GM11168 (cell line): ENCODE measurements around the gene PKN1.
"Not testable (repeated sequence)": the region's sequence is repeated elsewhere in the genome, so short reads cannot be mapped to it uniquely, and the experiment has no call there.

ENCODE experiments used
- in situ Hi-C: fragments of 300-500 bp; cut with MboI; formaldehyde crosslinking; loops from one replicate; pipeline ENCODE4 v1.12.0; 2022; ENCODE audit warnings: low sequenced_read_pairs; ENCODE audit not compliant: unreplicated experiment

Gene PKN1

DNA sequence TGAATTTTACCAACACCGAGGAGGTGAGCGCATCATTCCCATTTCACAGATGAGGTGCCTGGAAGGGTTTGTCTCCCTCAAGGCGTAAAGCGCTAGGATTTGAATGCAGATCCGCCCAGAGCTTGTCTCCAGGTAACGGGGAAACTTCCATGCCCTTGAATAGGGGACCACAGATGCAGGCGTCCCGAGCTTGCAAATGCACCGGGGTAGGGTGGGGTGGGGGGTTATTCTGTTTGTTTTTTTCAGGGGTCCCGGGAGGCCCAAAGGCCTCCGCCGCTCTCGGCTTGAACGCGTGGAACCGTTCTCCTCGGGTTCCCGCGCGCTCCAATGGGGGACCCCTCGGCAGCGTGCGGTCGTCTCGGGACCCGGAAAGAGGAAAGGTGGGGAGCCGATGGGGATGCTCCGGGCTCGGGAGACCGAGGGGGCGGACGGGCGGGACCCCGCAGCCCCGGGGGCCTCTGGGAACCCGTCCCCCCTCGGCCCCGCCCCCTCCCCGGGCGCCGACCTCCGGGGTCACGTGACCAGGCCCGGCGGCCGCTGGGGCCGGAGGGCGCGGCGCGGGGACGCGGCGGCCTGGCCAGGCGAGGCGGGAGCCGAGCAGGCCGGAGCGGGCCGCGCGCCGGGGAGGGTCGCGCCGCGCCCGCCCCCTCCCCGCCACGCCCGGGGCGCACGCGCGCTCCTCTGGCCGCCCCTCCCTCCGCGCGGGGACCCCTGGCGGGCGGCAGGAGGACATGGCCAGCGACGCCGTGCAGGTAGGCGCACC lies at the start of gene PKN1:
Gene PKN1, plus strand, starts transcription at position 516 of the 763 bp plus-strand sequence. Its CDS starts 216 bp downstream, at position 732.
- in situ Hi-C loops, result no loop called here

DNA sequence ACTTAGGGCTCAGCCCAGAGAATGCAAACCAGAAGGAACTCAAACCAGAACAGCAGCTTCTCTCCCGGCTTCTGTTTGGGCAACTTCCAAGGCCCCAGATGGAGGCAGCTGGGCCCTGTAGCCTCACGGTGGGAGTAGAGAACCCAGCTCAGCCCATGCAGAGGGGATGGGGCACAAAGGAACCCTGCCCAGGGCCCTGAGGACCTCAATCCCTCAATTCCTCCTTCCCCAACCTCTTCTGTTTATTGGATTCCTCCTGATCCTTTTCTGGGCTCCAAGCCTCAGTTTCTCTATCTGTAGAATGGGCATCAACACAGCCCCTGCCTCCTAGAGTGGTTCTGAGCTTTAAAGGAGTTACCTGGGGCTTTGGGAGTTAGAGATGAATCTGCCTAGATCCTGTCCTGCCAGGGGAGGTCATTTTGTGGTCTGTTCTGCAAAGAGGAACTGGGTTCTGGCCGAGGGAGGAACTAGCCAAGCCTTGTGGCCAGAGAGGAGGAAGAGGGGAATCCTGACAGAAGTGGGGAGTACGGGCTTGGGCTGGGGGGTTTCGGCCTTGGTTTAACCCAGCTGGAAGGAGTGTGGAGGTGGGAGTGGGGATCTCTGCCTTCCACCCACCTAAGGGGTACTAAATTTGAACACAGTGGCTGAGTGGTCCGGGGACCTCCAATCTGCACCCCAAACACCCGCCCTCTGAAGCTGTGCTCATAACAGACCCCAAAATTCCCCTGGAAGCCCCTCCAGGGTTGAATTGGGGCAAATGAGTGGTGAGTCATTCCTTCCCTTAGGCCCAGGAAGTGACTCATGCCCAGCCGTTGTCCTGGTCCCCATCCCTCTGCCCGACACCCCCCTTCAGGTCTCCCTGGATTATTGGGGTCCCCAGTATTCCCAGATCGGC lies 49.2 kb upstream of the PKN1 start:
- in situ Hi-C loops, result no loop called here

DNA sequence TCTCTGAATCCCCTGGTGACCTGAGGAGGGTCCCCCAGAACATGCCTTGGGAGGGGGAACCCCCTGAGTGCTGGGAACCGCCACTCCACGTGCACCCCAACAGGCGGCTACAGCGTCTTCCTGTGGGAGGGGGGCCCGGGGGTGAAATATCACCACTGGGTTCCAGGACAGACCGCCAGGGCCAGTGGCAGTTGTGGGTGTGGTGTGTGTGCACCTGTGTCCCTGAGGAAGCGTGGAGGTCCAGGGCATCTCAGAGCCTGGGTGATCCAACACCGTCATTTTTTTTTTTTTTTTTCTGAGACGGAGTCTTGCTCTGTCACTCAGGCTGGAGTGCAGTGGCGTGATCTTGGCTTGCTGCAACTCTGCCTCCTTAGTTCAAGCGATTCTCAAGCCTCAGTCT lies 47.6 kb upstream of the PKN1 start:
- in situ Hi-C loops, result no loop called here

DNA sequence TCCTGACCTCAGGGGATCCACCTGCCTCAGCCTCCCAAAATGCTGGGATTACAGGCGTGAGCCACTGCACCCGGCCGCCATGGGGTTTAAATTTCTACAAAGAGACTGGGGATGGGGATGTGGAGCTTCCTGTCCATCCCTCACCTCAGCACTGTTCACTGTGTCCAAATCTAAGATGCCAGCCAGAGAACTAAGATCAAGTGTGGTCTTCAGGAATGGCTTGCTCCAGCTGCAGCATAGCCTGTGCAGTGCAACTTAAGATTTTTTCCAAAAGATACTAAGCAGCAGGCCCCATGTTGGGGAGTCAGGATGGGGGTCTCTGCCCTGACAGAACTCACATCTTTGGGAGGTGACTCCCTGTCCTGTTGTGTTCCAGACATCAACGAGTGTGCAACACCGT lies 42.6 kb upstream of the PKN1 start:
- in situ Hi-C loops, result no loop called here

DNA sequence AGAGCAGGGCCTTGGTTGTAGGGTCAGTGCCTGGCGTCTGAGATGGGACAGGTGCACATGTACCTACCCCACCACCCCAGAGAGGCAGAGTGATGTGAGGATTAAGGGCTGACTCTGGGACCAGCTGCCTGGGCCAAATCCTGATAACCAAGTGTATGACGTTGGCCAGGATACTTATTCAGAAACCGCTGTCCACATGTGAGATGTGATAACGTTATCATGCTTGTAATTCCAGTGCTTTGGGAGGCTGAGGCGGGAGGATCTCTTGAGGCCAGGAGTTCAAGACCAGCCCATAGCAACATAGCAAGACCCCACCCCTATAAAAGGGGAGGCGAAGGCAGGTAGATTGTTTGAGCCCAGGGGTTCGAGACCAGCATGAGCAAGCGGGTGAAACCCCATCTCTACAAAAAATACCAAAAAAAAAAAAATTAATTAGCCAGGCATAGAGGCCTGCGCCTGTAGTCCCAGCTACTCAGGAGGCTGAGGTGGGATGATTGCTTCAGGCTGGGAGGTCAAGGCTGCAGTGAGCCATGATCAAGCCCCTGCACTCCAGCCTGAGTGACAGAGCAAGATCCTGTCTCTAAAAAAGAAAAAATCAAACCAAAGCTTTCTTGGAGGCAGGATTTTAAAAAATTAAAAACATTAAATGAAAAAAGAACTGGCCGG lies 41.8 kb upstream of the PKN1 start:
- in situ Hi-C loops, result no loop called here

DNA sequence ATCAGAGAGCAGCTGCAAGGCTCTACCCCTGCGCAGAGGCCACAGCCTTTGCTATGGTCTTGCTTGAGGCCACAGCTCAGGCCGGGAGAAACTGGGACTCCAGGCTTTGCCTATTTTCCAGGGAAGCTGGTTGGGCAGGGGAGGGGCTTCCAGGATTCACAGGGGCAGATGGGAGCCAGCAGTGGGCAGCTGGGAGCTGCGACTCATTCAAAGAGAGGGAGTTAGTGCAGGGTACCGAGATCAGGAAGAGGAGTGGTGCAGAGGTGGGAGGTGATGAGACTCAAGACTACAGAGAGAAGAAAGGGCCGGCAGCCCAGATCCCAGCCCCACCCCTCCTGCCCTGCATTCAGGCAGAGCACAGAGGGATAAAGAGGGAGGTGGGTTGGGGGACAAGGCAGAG lies 39.8 kb upstream of the PKN1 start:
- in situ Hi-C loops, result no loop called here

DNA sequence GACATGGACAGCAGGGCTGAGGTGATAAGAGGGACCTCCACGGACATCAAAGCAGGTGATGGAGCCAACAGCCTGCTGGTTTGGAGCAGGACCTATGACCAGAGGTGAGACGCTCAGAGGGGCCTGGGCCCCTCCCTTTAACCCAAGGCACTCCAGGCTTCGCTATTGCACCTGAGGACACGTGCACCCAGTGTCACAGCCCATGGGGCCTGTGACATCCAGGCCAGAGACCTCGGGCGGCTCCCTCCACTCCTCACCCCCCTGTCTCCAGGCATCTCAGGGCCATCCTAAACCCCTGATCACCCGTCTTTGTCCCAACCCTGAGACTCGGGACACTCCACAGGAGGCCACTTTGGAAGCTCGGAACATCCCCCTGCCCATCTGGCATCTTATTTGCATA lies 38.9 kb upstream of the PKN1 start:
- in situ Hi-C loops, result no loop called here

DNA sequence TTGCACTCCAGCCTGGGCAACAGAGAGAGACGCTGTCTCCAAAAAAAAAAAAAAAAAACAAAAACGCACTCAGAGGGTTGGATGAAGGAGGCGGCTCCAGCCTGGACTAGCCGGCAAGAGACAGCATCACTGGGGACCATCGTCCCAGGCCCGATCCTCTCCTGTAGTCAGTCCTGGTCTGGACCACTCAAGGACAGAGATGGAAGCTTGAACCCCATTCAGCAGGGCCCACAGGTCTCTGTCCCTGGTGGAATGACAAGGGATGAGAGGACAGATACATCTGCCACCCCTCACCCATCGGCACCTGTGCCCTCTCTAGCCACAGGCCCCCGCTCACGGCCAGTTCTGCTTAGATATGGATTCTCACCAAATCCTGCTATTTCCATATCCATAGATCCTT lies 37.8 kb upstream of the PKN1 start:
- in situ Hi-C loops, result loop anchor here (5.0 kb wide), 1 partner anchor 372 kb away; no protein-coding TSS in a partner anchor

DNA sequence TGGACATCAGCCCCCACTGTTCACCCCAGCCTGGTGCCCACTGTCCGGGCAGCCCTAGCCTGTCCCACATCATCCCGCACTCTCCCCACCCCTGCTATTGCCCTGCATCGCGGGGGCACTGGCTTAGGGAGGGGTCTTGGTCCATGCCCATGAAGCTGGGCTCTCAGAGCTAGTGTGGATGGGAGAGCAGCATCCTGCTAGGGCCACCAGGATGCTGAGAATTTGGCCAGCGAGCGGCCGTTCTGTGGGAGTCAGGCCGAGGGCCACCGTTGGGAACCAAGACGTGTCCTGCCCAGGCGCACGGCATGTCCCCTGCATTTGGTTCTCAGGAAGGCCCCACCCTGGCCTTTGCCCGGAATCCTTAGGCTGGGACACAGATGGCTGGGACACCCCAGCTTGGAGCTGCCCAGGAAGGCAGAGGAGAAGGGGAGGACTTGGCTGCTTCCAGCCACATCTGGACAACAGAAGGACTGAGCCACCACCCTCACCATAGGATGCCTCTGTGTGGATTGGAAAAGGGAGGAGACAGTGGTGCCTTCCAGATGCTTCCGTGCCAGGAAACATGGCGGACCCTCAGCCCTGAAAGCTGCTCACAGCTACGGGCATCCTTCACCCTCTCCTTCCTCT lies 37.3 kb upstream of the PKN1 start:
- in situ Hi-C loops, result loop anchor here (5.0 kb wide), 1 partner anchor 371 kb away; no protein-coding TSS in a partner anchor

DNA sequence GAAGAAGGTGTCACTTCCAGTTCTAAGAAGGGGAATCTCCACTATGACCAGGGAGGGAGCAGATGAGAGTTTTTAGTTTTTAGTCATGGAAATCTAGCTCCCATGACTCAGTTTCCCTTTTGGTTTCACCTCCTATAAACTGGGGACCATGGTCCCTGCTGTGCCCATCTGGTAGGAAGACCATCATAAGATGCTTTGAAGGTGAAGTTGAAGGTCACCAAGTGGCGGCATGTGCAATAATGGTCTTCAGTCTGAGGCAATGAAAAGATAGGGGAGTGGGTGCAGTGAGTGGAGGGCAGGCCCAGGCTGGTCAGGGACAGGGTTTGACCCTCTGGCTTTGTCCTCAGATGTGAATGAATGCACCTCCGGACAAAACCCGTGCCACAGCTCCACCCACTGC lies 36.4 kb upstream of the PKN1 start:
- in situ Hi-C loops, result loop anchor here (5.0 kb wide), 1 partner anchor 371 kb away; no protein-coding TSS in a partner anchor

DNA sequence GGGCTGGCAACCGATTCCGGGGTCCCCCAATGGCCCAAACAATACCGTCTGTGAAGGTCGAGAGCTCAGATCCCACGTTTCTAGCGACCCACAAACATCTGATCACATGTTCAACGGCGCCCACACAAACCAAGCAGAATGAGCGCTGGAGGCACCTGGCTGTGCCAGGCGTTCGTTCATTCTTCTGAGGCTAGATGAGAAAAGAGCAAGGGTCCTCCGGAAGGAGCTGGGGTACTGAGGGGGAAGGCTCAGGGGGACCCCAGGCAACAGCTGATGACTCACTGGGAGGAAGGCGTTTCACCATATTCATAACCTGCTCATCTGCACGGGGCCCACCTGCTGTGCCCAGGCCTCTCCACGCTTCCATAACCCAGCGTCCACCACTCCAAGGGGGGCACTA lies 35.9 kb upstream of the PKN1 start:
- in situ Hi-C loops, result loop anchor here (5.0 kb wide), 1 partner anchor 370 kb away; no protein-coding TSS in a partner anchor

DNA sequence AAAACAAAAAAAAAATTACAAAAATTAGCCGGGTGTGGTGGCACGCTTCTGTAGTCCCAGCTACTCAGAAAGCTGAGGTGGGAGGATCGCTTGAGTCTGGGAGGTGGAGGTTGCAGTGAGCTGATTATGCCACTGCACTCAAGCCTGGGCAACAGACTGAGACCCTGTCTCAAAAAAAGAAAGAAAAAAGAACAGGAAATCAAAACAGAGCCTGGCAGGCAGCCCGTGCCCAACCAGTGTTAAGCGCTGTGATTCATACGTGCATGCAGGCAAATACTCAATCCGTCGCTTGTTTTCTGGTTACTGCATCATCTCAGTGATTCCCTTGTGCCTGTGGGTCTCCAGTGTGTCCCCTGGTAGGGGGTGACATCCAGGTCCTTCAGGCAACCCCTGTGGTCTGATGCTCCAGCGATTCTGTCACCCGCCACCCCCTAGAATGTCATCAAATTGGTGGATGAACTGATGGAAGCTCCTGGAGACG lies 32.1 kb upstream of the PKN1 start:
- in situ Hi-C loops, result no loop called here

DNA sequence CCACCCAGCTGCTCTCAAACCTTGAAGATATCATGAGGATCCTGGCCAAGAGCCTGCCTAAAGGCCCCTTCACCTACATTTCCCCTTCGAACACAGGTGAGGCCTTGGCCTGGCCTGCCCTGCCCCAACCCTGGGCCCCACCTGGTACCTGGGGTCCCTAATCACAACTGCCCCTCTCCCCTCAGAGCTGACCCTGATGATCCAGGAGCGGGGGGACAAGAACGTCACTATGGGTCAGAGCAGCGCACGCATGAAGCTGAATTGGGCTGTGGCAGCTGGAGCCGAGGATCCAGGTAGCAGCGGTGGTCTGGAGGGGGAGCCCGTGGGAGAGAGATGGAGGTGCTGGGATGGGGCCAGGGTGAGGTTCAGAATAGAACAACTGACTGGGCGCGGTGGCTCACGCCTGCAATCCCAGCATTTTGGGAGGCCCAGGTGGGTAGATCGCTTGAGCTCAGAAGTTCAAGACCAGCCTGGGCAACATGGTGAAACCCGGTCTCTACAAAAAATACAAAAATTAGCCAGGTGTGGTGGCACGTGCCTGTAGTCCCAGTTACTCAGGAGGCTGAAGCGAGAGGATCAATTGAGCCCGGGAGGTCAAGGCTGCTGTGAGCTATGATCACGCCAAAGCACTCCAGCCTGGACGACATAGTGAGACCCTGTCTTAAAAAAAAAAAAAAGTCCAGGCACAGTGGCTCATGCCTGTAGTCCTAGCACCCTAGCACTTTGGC lies 31.5 kb upstream of the PKN1 start:
- in situ Hi-C loops, result no loop called here

DNA sequence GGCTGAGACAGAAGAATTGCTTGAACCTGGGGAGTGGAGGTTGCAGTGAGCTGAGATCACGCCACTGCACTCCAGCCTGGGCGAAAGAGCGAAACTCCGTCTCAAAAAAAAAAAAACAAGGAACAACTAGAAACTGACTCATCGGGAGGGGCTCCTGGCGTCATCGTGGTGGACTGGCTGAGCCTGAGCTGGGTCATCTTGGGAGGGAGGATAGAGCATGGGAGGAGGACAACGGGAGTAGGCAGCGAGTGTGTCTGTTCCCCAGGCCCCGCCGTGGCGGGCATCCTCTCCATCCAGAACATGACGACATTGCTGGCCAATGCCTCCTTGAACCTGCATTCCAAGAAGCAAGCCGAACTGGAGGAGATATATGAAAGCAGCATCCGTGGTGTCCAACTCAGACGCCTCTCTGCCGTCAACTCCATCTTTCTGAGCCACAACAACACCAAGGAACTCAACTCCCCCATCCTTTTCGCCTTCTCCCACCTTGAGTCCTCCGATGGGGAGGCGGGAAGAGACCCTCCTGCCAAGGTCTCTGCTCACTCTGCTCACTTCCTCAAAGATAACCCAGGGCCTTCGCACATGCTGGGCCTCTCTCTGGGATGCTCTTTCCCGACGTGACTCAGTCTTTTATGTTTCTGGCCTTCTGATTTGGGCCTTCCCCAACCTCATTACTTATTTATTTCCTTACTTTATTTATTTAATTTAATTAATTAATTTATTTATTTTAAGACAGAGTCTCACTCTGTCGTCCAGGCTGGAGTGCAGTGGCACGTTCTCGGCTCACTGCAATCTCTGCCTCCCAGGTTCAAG lies 30.6 kb upstream of the PKN1 start:
- in situ Hi-C loops, result no loop called here

DNA sequence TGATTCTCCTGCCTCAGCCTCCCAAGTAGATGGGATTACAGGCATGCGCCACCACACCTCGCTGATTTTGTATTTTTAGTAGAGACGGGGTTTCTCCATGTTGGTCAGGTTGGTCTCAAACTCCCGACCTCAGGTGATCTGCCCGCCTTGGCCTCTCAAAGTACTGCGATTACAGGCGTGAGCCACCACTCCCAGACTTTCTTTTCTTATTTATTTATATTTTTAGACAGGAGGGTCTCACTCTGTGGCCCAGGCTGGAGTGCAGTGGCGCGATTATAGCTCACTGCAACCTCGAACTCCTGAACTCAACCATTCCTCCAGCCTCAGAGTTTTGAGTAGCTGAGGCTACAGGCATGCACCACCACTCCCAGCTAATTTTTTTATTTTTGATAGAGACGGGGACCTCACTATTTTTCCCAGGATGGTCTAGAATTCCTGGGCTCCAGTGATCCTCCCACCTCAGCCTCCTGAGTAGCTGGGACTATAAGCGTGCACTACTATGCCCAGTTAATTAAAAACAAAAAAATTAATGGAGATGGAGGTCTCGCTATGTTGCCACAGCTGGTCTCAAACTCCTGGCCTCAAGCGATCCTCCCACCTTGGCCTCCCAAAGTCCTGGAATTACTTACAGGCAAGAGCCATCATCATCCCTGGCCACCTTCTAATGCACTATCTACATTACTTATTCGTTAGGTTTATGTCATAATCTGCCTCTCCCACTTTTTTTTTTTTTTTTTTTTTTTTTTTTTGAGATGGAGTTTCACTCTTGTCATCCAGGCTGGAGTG lies 29.8 kb upstream of the PKN1 start:
- in situ Hi-C loops, result not testable (repeated sequence)

DNA sequence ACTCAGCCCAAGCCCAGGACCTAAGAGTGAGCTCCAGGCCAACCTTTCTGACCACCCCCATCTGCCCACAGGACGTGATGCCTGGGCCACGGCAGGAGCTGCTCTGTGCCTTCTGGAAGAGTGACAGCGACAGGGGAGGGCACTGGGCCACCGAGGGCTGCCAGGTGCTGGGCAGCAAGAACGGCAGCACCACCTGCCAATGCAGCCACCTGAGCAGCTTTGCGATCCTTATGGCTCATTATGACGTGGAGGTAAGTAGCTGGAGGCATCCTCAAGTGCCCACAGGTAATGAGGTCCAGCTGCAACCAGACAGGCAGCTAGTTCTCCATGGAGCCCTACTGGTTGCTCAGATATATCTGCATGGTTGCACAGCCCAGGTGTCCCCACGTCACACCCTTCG lies 28.8 kb upstream of the PKN1 start:
- in situ Hi-C loops, result no loop called here

DNA sequence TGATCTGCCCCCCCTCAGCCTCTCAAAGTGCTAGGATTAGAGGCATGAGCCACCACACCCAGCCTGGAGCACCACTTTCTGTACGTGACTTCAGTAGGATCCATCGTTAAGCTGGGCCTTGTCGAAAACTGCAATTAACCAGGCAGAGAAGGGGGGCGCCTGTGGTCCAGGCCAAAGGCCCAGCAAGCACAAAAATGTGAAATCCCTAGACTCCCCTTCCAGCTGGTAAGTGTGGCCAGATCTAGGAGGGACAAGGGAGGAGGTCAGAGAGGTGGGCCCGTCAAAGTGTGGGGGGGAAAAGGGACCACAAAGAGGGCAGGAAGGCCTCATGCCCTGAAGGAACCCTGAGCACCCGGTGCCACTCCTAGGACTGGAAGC lies 27.7 kb upstream of the PKN1 start:
- in situ Hi-C loops, result loop anchor here (5.0 kb wide), 1 partner anchor 33 kb away; no protein-coding TSS in a partner anchor
